ENCODE data around the gene MSI2. TPM values are rescaled to one million over a fixed set of nuclear protein-coding genes. Genes with fewer than 3 reads are reported as not detected.
A peak's percentile ranks its signal among the peaks of the same experiment; 100 is the strongest.

MSI2 gene
- total and polyA plus RNA-seq, 9 of the 15 experiments (the other 6 are each of a cell fraction or from before 2014, with no cell fraction given): 4.6 to 61.8 (median 42.4) TPM

DNA sequence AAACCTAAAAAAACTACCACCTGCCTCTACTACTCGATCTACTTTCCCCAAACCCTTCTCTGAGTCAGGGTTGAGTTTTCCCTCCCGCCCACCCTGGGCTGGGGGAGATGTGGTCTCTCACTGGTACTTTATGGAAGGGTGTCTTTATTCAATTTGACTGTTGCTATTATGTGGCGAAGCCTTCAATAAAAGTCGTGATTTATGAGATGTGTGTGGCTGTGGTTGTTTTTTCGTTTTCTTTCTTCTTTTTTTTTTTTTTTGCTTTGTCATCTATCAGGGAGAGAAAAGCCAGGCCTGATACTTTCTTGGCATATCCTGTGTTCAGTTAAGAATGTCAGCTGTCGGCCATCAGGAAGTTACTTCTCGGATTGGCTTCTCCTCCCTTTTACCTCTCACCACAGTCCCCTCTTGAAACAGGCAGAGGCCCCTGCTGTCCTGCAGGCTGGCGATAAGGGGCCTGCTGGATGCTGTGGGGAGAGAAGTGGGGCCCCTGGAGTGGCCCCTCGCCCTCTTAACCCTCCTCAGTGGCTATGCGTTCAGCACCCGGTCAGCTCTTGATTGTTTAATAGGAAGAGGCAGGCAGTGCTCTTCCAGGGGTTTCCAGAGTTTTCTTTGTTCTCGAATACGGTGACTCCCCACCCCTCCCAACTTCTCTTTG lies 123.0 kb downstream of the MSI2 start (continued):
- TF ChIP-seq, protein P1, sequence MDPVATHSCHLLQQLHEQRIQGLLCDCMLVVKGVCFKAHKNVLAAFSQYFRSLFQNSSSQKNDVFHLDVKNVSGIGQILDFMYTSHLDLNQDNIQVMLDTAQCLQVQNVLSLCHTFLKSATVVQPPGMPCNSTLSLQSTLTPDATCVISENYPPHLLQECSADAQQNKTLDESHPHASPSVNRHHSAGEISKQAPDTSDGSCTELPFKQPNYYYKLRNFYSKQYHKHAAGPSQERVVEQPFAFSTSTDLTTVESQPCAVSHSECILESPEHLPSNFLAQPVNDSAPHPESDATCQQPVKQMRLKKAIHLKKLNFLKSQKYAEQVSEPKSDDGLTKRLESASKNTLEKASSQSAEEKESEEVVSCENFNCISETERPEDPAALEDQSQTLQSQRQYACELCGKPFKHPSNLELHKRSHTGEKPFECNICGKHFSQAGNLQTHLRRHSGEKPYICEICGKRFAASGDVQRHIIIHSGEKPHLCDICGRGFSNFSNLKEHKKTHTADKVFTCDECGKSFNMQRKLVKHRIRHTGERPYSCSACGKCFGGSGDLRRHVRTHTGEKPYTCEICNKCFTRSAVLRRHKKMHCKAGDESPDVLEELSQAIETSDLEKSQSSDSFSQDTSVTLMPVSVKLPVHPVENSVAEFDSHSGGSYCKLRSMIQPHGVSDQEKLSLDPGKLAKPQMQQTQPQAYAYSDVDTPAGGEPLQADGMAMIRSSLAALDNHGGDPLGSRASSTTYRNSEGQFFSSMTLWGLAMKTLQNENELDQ (CRISPR knock-in tag; IDR thresholded peaks at IDR 0.05; ENCODE audit: borderline replicate concordance): no peak
- TF ChIP-seq, protein P2, sequence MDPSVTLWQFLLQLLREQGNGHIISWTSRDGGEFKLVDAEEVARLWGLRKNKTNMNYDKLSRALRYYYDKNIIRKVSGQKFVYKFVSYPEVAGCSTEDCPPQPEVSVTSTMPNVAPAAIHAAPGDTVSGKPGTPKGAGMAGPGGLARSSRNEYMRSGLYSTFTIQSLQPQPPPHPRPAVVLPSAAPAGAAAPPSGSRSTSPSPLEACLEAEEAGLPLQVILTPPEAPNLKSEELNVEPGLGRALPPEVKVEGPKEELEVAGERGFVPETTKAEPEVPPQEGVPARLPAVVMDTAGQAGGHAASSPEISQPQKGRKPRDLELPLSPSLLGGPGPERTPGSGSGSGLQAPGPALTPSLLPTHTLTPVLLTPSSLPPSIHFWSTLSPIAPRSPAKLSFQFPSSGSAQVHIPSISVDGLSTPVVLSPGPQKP (CRISPR knock-in tag; IDR thresholded peaks at IDR 0.05): no peak
- TF ChIP-seq NEUROD1 (IDR thresholded peaks at IDR 0.05; ENCODE audit: borderline replicate concordance, low read depth, low read length, partially characterized antibody): peak; percentile 49
- TF ChIP-seq FOS (IDR thresholded peaks at IDR 0.05; ENCODE audit: extremely low read depth, insufficient read length): no peak
- no peak for TF ChIP-seq HMG20A (CRISPR knock-in tag; conservative IDR thresholded peaks at IDR 0.05)
- TF ChIP-seq, protein P3, sequence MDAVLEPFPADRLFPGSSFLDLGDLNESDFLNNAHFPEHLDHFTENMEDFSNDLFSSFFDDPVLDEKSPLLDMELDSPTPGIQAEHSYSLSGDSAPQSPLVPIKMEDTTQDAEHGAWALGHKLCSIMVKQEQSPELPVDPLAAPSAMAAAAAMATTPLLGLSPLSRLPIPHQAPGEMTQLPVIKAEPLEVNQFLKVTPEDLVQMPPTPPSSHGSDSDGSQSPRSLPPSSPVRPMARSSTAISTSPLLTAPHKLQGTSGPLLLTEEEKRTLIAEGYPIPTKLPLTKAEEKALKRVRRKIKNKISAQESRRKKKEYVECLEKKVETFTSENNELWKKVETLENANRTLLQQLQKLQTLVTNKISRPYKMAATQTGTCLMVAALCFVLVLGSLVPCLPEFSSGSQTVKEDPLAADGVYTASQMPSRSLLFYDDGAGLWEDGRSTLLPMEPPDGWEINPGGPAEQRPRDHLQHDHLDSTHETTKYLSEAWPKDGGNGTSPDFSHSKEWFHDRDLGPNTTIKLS (IDR thresholded peaks at IDR 0.05; ENCODE audit: borderline replicate concordance, low read depth): no peak
- TF ChIP-seq RHOXF2B (CRISPR knock-in tag; conservative IDR thresholded peaks at IDR 0.05): no peak
- peak; percentile 99 for TF ChIP-seq ZBTB7A (IDR thresholded peaks at IDR 0.05; ENCODE audit: borderline replicate concordance, control insufficient read depth, low read depth, low read length)
- TF ChIP-seq, protein P4, sequence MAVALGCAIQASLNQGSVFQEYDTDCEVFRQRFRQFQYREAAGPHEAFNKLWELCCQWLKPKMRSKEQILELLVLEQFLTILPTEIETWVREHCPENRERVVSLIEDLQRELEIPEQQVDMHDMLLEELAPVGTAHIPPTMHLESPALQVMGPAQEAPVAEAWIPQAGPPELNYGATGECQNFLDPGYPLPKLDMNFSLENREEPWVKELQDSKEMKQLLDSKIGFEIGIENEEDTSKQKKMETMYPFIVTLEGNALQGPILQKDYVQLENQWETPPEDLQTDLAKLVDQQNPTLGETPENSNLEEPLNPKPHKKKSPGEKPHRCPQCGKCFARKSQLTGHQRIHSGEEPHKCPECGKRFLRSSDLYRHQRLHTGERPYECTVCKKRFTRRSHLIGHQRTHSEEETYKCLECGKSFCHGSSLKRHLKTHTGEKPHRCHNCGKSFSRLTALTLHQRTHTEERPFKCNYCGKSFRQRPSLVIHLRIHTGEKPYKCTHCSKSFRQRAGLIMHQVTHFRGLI (CRISPR knock-in tag; IDR thresholded peaks at IDR 0.05): no peak; the same call in 1 of the 2 replicates
- 0 out of 2 replicates have a peak, but pooled peaks have one; percentile 61 for TF ChIP-seq SNIP1 (IDR thresholded peaks at IDR 0.05; ENCODE audit: low read depth)
- TF ChIP-seq, protein P5, sequence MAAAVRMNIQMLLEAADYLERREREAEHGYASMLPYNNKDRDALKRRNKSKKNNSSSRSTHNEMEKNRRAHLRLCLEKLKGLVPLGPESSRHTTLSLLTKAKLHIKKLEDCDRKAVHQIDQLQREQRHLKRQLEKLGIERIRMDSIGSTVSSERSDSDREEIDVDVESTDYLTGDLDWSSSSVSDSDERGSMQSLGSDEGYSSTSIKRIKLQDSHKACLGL (CRISPR knock-in tag; IDR thresholded peaks at IDR 0.05; ENCODE audit: borderline replicate concordance, poor library complexity, severe bottlenecking): no peak
- no peak for TF ChIP-seq NR2F6 (CRISPR knock-in tag; IDR thresholded peaks at IDR 0.05)

Measured in K562 (cell line).